ENCODE measurements around the gene DDA1.
"Not testable (repeated sequence)": the region's sequence is repeated elsewhere in the genome, so short reads cannot be mapped to it uniquely, and the experiment has no call there.

DDA1 gene

GRCh38 chr19:17289489-17289888, 19.9 kb upstream of the DDA1 start:
- peak; percentile 79 for DNase-seq

- DNase-seq: peak; percentile 87
Measured at GRCh38 chr19:17292301-17293074, 16.9 kb upstream of the DDA1 start.

DNA sequence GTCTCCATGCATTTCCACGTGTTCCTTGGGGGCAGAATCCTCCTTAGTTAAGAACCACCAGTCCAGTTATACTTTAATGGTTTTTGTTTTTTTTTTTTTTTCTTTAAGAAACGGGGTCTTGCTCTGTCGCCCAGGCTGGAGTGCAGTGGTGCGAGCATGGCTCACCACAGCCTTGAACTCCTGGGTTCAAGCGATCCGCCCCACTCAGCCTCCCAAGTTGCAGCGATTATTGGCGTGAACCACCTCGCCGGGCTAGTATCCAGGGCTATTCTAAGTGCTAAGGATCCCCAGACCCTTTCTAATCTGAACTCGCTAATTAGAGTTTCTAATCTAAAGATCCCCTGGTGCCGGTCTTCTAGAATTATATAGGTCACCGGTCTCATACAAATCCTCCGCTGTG, 15.8 kb upstream of the DDA1 start:
- DNase-seq: no peak

- DNase-seq: peak; percentile 34
Measured at GRCh38 chr19:17294051-17294891, 15.1 kb upstream of the DDA1 start.

GRCh38 chr19:17295551-17295950, 13.8 kb upstream of the DDA1 start:
- DNase-seq: not testable (repeated sequence)

GRCh38 chr19:17296273-17296672, 13.1 kb upstream of the DDA1 start:
- DNase-seq: no peak

- DNase-seq: no peak
Measured at GRCh38 chr19:17296976-17297375, 12.4 kb upstream of the DDA1 start.

- no peak for DNase-seq
Measured at GRCh38 chr19:17300992-17301619, 8.3 kb upstream of the DDA1 start.

GRCh38 chr19:17302391-17303166, 6.8 kb upstream of the DDA1 start:
- peak; percentile 52 for DNase-seq

DNA sequence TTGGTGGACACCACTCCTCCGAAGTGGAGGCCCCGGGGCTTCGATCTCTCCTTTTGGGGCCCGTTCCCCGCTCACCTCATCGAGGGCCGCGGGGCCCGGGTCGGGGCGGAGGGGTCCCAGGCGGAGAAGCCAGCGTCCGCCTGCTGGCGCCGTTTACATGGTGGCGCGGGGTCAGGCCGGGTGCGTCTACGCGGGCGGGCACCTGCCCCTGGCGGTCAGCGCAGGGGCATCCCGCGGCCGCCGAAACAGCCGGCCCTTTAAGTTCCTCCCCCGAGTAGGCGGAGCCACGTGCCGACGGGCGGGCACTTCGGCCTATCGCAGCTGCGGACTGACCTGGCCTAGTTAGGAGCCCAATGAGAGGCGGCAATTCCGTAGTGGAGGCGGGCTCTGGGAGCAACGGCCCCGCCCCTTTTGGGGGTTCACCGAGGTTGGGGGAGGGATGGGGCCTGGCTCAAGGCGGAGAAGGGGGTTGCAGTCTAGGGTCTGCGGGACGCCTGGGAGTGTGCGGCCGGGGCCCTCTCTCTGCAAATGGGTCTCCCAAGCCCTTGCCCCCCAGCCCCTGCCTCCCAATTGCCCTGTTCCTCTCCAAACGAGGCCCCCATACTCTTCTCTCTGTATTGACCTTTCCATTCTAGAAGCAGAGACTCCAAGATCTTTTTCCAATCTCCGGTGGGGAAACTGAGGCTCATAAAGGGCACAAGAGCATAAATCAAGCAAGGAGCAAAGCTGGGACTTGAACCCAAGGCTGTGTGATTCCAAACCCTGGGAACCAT, 6.0 kb upstream of the DDA1 start, which contains the start of gene ABHD8:
Gene ABHD8, minus strand, starts transcription at position 259 of the 773 bp plus-strand sequence. CDS start 1,809 bp downstream, outside the sequence.
- DNase-seq: peak; percentile 98

GRCh38 chr19:17303940-17304267, 5.5 kb upstream of the DDA1 start:
- no peak for DNase-seq

- DNase-seq: no peak
Measured at GRCh38 chr19:17304386-17305215, 4.8 kb upstream of the DDA1 start.

GRCh38 chr19:17305216-17305516, 4.2 kb upstream of the DDA1 start:
- DNase-seq: no peak

DNA sequence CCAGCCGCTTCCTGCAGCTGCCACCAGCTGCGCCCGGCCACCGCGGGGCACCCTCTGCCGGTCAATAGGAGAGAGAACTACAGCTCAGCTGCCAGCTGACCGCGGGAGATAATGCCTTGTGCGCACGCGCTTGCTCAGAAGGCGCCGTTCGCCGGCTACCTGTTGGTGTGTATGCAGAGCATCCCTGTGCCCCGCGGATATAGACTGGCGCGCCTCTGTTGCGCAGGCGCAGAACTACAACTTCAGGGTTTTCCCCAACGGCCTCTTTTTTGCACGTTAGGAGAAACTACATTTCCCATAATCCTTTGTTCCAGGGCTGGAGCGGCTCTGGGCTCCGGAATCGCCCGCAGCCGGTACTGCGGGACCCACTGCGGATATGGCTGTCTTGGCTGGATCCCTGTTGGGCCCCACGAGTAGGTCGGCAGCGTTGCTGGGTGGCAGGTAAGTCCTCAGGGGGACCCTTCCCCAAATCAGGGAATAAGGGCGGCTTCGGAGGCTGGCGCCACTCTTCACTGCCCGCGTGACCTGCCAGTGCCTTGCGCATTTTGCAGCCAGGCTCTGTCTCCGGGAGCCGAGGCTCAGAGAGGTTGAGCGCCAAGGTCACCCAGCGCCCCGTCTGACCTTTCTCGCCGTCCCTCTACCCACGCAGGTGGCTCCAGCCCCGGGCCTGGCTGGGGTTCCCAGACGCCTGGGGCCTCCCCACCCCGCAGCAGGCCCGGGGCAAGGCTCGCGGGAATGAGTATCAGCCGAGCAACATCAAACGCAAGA, 3.7 kb upstream of the DDA1 start, which contains the start of gene MRPL34:
Gene MRPL34, plus strand, starts transcription at position 356 of the 768 bp plus-strand sequence. Its CDS starts 21 bp downstream, at position 377.
- DNase-seq: peak; percentile 97

- DNase-seq: no peak
Measured at GRCh38 chr19:17306285-17306714, 3.1 kb upstream of the DDA1 start.

DNA sequence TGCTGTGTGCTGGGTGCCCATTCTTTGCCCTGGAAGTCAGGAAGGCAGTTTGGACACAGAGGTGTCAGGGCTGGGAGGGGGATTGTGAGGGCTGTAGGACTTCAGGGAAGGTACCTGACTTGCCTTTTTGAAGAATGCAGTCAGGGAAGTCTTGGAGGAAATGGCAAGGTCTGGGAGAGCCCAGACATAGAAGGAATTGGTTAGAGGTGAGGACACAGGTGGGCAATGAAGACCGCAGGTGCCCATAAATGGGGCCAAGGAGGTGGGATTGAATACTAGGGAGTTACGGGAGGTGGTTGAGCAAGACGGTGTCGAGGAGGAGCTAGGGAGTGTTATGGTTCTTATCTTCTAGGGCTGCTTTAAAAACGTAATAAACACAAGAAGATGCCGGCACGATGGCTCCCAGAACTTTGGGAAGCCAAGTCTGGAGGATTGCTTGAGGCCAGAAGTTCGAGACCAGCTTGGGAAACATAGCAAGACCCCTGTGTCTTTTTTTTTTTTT, 1.4 kb upstream of the DDA1 start:
- no peak for DNase-seq

- DNase-seq: no peak
Measured at GRCh38 chr19:17309965-17310461, 650 bp downstream of the DDA1 start.

DNA sequence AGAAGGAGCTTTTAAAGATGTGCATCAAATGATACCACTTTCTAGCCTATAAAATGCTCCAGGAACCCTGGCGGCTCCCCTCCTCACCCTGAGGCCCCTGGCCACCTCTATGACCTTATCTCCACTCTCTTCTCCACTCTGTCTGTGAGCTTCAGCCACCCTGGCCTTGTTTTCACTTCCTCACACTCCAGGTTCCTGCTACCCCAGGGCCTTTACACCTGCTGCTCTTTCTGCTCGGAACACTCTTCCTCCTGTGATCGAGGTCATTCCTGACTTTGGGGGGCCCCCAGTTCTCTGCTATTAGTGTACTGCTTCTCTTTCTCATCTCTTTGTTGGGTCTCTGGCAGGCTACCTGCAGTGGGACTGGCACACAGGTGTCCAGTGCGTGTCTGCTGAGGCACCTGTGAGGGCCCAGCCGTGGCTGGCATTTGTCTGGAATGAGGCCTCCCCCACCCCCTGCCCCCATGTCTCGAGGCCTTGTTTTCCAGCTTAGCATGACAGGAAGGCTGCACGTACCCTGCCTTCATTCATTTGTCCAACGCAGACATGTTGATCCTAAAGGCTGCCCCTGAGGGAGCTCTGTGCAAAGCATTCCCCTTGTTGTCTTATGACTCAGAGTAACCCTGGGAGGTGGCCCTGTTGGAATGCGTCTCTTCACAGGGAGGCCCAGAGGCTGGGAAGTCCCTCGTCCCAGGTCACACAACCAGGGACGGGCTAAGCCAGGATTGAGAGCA, 2.3 kb downstream of the DDA1 start:
- DNase-seq: no peak

Data from suppressor macrophage treated with lipopolysaccharide for 4 hours (primary cell).